PC-9 (cell line): Measurements from ENCODE around the gene TMUB1. TPM values are rescaled to one million over a fixed set of nuclear protein-coding genes. Genes with fewer than 3 reads are reported as not detected.
A peak's percentile ranks its signal among the peaks of the same experiment; 100 is the strongest.

ENCODE experiments used
- BruUV-seq: library from RNA; stranded (reverse); fragments of 400-500 nt; replicated peaks from 2 replicates; lab custom pipeline; 2021; lab: Mats Ljungman, UMichigan
- CTCF ChIA-PET: fragments of 300-600 bp; sonication (Branson Sonifier 250); formaldehyde crosslinking; loops from one replicate; lab custom pipeline; 2022; ENCODE audit warnings: antibody characterized with exemption; lab: Charles Lee
- POLR2A ChIA-PET: fragments of 300-600 bp; sonication (Branson Sonifier 250); formaldehyde crosslinking; loops from one replicate; lab custom pipeline; 2022; ENCODE audit warnings: antibody characterized with exemption; ENCODE audit not compliant: unreplicated experiment; lab: Charles Lee
- DNase-seq, 2 experiments: peaks; one replicate each; pipeline versions ENCODE4 v3.0.0 to v3.0.0-alpha.2; 2015 to 2022; ENCODE audit warnings: mixed read lengths in 1 of 2
- H2AFZ ChIP-seq: fragments of 200-600 bp; sonication (generic); 2 replicates; pipeline ENCODE4 v1.8.1; 2017; ENCODE audit warnings: antibody characterized with exemption
- H3F3A ChIP-seq: fragments of 200-600 bp; sonication (generic); 2 replicates; pipeline ENCODE4 v1.8.1; 2017; ENCODE audit warnings: antibody characterized with exemption, mild to moderate bottlenecking, low read depth; ENCODE audit not compliant: insufficient read depth
- H3K27ac ChIP-seq: fragments of 200-600 bp; sonication (generic); 2 replicates; pipeline ENCODE4 v1.6.1; 2016; ENCODE audit warnings: mixed run types
- H3K27me3 ChIP-seq: fragments of 200-600 bp; sonication (generic); 2 replicates; pipeline ENCODE4 v1.6.1; 2016; ENCODE audit warnings: low read depth, mixed run types; ENCODE audit not compliant: insufficient read depth
- H3K36me3 ChIP-seq: fragments of 200-600 bp; sonication (generic); 2 replicates; pipeline ENCODE4 v1.6.1; 2016; ENCODE audit warnings: low read depth, mixed run types
- H3K4me1 ChIP-seq: fragments of 200-600 bp; sonication (generic); replicated peaks from 2 replicates; pipeline ENCODE4 v1.6.1; 2016; ENCODE audit warnings: mixed run types; ENCODE audit not compliant: insufficient read depth
- H3K4me2 ChIP-seq: fragments of 200-600 bp; sonication (generic); 2 replicates; pipeline ENCODE4 v1.6.1; 2017; ENCODE audit warnings: mixed run types
- H3K4me3 ChIP-seq: fragments of 200-600 bp; sonication (generic); 2 replicates; pipeline ENCODE4 v1.6.1; 2016; ENCODE audit warnings: mixed run types
- H3K79me2 ChIP-seq: fragments of 200-600 bp; sonication (generic); 2 replicates; pipeline ENCODE4 v1.6.1; 2017; ENCODE audit warnings: low read depth, mixed run types
- H3K9me2 ChIP-seq: fragments of 200-600 bp; sonication (generic); 2 replicates; pipeline ENCODE4 v1.8.1; 2017; ENCODE audit warnings: mild to moderate bottlenecking; ENCODE audit not compliant: insufficient read depth
- H3K9me3 ChIP-seq: fragments of 200-600 bp; sonication (generic); 2 replicates; pipeline ENCODE4 v1.8.1; 2016; ENCODE audit warnings: low read depth; ENCODE audit not compliant: insufficient read depth
- H4K20me1 ChIP-seq: fragments of 200-600 bp; sonication (generic); 2 replicates; pipeline ENCODE4 v1.8.1; 2017; ENCODE audit not compliant: insufficient read depth
- EZH2 ChIP-seq: fragments of 200-600 bp; sonication (generic); IDR thresholded peaks from 2 replicates; pipeline ENCODE4 v1.8.0; 2017; ENCODE audit warnings: antibody characterized with exemption, low read depth
- intact Hi-C: fragments of 100-400 bp; cut with micrococcal nuclease; formaldehyde crosslinking; loops from one replicate; pipeline ENCODE4 v1.10.0; 2022; ENCODE audit not compliant: unreplicated experiment
- total RNA-seq: library from RNA; stranded (reverse); gene quantifications from 2 replicates; pipeline ENCODE4 v1.2.3, GENCODE V29; 2021
- TF ChIP-seq, protein P1 (sequence below): fragments of 200-600 bp; sonication (generic); conservative IDR thresholded peaks from 2 replicates; pipeline ENCODE4 v1.6.1; 2017; ENCODE audit warnings: mixed run types, antibody characterized with exemption, mild to moderate bottlenecking, moderate library complexity

Gene TMUB1
- total RNA-seq, 1 experiment from 2014 or later: 87.8 TPM

DNA sequence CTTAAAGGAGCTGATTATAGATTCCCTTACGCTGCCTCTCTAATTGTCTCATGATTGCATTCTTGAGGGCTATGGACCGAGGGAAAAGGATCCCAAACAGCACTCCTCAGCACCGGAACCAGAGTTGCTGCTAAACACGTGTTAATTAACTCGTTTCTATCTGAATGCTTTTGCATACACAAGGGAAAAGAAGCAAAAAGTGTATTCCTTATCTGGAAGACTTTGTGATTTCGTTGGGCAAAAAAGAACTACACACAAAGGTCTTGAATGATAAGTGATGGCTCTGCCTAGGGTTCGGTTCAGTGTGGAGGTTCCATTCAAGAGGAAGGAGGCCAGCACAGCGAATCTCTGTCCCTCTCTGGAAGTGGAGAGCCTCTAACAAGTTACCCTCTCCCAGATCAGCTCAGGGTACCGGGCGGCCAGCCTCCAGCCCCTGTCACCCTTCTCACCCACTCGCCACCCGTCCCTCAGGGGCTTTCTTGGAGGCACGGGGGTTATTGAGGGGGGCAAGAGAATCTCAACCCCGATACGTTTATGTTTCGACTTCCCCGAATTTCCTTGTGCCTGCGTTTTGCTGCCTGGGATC, 24.4 kb downstream of the TMUB1 start:
- CTCF ChIA-PET: no interaction called here
- TF ChIP-seq EZH2: no peak
- TF ChIP-seq, protein P1, sequence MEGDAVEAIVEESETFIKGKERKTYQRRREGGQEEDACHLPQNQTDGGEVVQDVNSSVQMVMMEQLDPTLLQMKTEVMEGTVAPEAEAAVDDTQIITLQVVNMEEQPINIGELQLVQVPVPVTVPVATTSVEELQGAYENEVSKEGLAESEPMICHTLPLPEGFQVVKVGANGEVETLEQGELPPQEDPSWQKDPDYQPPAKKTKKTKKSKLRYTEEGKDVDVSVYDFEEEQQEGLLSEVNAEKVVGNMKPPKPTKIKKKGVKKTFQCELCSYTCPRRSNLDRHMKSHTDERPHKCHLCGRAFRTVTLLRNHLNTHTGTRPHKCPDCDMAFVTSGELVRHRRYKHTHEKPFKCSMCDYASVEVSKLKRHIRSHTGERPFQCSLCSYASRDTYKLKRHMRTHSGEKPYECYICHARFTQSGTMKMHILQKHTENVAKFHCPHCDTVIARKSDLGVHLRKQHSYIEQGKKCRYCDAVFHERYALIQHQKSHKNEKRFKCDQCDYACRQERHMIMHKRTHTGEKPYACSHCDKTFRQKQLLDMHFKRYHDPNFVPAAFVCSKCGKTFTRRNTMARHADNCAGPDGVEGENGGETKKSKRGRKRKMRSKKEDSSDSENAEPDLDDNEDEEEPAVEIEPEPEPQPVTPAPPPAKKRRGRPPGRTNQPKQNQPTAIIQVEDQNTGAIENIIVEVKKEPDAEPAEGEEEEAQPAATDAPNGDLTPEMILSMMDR: no peak

DNA sequence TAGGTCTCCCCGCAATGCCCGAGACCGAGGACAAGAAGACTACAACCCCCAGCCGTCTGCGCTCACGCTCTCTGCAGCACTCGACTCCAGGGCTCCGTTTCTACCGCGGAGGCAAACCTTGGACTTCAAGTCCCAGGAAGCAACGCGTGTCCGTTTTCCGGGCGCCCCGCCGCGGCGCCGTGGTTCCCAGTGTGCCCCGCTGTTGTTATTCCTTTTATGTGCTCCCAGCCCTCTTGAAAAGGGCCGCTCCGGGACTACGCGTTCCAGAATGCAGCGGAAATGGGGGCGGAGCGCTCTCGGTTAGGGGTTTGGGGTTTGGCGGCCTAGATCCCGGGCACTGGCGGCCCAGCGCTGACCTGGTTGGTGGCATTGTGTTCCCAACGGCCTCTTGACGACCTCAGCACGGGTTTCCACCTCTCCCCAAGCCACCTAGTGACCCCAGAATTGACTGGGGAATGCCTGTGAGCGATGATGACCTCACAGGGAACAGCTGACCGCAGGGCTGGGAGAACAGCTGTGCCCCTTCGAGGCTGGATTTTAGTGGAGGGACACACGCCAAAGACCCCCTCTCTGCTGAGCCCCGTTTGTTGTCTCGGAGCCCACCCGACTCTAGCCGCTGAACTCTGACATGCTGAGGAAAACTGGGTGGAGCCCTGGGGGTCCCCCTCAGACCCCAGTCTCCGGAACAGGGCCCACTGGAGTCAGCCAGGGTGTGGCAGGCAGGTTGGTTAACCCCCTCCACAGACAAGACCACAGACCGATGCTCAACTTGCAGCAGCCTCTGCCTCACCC, 25.1 kb downstream of the TMUB1 start:
- H3K4me2 ChIP-seq: peak overlapping the region; percentile 98
- H3K4me3 ChIP-seq: peak overlapping the region; percentile 82
- intact Hi-C loops: loop anchor here (1.0 kb wide), 6 partner anchors 19 to 169 kb away; partner anchors contain the start of genes ABCB8, ABCF2 and AGAP3
- H3K27ac ChIP-seq: peak overlapping the region; percentile 41
- no peaks in the 10 kb centered on the region for H3K9me3 ChIP-seq
- POLR2A ChIA-PET: interaction anchor here (0.6 to 1.0 kb wide), 4 partner anchors 20 to 34 kb away, joined by 3 to 8 read pairs (median 4); partner anchors contain the start of genes ABCB8 and ATG9B
- CTCF ChIA-PET: no interaction called here
- H3F3A ChIP-seq: peaks cover 42% of the 10 kb centered on the region; the same call in 1 of the 2 replicates
- BruUV-seq: TSS peak; percentile 75
- H4K20me1 ChIP-seq: no peaks in the 10 kb centered on the region; the same call in 1 of the 2 replicates
- DNase-seq: peak; percentile 99 to 100
- H3K79me2 ChIP-seq: peaks cover 27% of the 10 kb centered on the region
- no peaks in the 10 kb centered on the region for H3K36me3 ChIP-seq
- no peak for TF ChIP-seq EZH2
- TF ChIP-seq, protein P1: no peak
- no peaks in the 10 kb centered on the region for H3K9me2 ChIP-seq
- H3K27me3 ChIP-seq: no peaks in the 10 kb centered on the region
- peaks cover 43% of the 10 kb centered on the region for H3K4me1 ChIP-seq
- peak overlapping the region; percentile 88 for H2AFZ ChIP-seq

More for the DNA sequence above, 24.4 kb downstream of the TMUB1 start:
- Histone ChIP-seq H3K4me3 (peak overlapping the region; percentile 82), H3K4me2 (peak overlapping the region; percentile 93), H3K4me1 (peaks cover 50% of the 10 kb centered on the region), H4K20me1 (peaks cover 6% of the 10 kb centered on the region), H3K9me2 (no peaks in the 10 kb centered on the region), H3K36me3 (no peaks in the 10 kb centered on the region), H3K79me2 (peaks cover 33% of the 10 kb centered on the region), H3F3A (peaks cover 49% of the 10 kb centered on the region; the same call in 1 of the 2 replicates), H3K27me3 (no peaks in the 10 kb centered on the region), H2AFZ (peak overlapping the region; percentile 79), H3K27ac (peak overlapping the region; percentile 41), H3K9me3 (no peaks in the 10 kb centered on the region)
- POLR2A ChIA-PET: interaction anchor here (0.6 to 0.7 kb wide), 3 partner anchors 21 to 35 kb away, joined by 3 to 8 read pairs (median 6); partner anchors contain the start of gene ATG9B
- TSS peak; percentile 61 for BruUV-seq
- intact Hi-C loops: loop anchor here (1.0 kb wide), 6 partner anchors 20 to 168 kb away; partner anchors contain the start of genes ABCB8, ABCF2 and AGAP3
- DNase-seq: no peak

DNA sequence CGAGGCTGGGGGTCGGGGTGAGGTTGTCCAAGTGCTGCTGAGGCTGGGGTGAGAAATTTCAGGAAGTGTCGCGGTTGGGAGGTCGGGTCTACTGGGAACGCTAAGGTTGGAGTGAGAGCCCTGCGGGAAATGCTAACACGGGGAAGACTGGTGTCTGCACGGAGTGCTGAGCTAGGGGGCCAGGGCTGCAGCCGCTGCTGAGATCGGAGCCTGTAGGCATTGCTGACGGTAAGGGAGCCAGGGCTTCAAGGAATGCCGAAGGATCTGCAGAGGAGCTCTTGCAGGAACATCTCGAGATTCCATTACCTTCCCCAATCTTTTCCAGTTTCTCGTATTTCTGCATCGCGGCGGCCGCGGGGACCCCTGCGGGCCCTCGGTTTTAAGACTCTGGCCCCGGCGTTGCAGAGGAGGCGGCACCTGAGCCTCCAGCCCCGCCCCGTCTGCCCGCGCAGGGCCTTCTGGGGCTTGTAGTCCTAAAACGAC, 25.7 kb downstream of the TMUB1 start, which contains the start of gene CDK5:
CDK5 (minus strand) TSS at position 392 of the 483 bp plus-strand sequence; CDS start at position 343, 49 bp downstream.
- CTCF ChIA-PET: no interaction called here
- peak within 1 kb of the TSS; percentile 82 for H3K4me3 ChIP-seq

More for the DNA sequence above, 25.7 kb downstream of the TMUB1 start, which contains the start of gene CDK5:
- intact Hi-C loops: no loop called here
- Histone ChIP-seq H3K27ac (peak within 1 kb of the TSS; percentile 41), H3F3A (peaks cover 41% of the 10 kb centered on the region; the same call in 1 of the 2 replicates), H3K9me3 (no peaks in the 10 kb centered on the region), H3K36me3 (no peaks in the 10 kb centered on the region), H3K4me1 (peaks cover 38% of the 10 kb centered on the region), H3K79me2 (peaks cover 27% of the 10 kb centered on the region), H3K9me2 (no peaks in the 10 kb centered on the region), H2AFZ (peak within 1 kb of the TSS; percentile 88), H4K20me1 (no peaks in the 10 kb centered on the region; the same call in 1 of the 2 replicates), H3K4me2 (peak within 1 kb of the TSS; percentile 98), H3K27me3 (no peaks in the 10 kb centered on the region)
- TF ChIP-seq EZH2: no peak
- TF ChIP-seq, protein P1: no peak
- POLR2A ChIA-PET: interaction anchor here (1.0 kb wide), 1 partner anchor 29 kb away, joined by 3 read pairs; the partner anchor contains the start of gene ABCB8
- BruUV-seq: no TSS peak
- no peak for DNase-seq
